Muscle of arm (tissue), 12 donors: ENCODE data around the gene KCNJ14. TPM values are rescaled to one million over a fixed set of nuclear protein-coding genes. Genes with fewer than 3 reads are reported as not detected.
A peak's percentile ranks its signal among the peaks of the same experiment; 100 is the strongest.

Experiments
- DNase-seq: peaks from one replicate; pipeline ENCODE4 v3.0.0-alpha.2; 2013
- polyA plus RNA-seq, 12 donors: library from polyadenylated mRNA; unstranded; fragments of 120-200 nt; gene quantifications; one replicate each; pipeline ENCODE4 v1.2.1, GENCODE V29; 2013; ENCODE audit not compliant: insufficient read length in 12 of 12

Gene KCNJ14
- polyA plus RNA-seq, 12 donors: 0.54 to 1.3 (median 0.83) TPM; not detected in 2

GRCh38 chr19:48445256-48445605 lies 10.1 kb upstream of the KCNJ14 start:
- DNase-seq: peak; percentile 76

- DNase-seq: peak; percentile 94
Observed at GRCh38 chr19:48445606-48446481, 9.5 kb upstream of the KCNJ14 start, which contains the start of gene GRWD1. Gene GRWD1, plus strand, starts transcription at chr19:48445983. Its CDS starts 23 bp downstream, at chr19:48446006.

GRCh38 chr19:48446579-48446978 lies 8.8 kb upstream of the KCNJ14 start:
- no peak for DNase-seq

- no peak for DNase-seq
Observed at GRCh38 chr19:48448563-48448962, 6.8 kb upstream of the KCNJ14 start.

- DNase-seq: no peak
Observed at GRCh38 chr19:48450441-48450840, 4.9 kb upstream of the KCNJ14 start.

GRCh38 chr19:48450863-48451262 lies 4.5 kb upstream of the KCNJ14 start:
- no peak for DNase-seq

- DNase-seq: no peak
Observed at GRCh38 chr19:48451624-48452023, 3.8 kb upstream of the KCNJ14 start.

- DNase-seq: no peak
Observed at GRCh38 chr19:48452289-48453190, 2.8 kb upstream of the KCNJ14 start.

- DNase-seq: no peak
Observed at GRCh38 chr19:48454150-48454730, 1.1 kb upstream of the KCNJ14 start.

- no peak for DNase-seq
Observed at GRCh38 chr19:48455908-48456562, 661 bp downstream of the KCNJ14 start.

GRCh38 chr19:48456864-48457263 lies 1.5 kb downstream of the KCNJ14 start:
- DNase-seq: no peak

GRCh38 chr19:48458016-48458415 lies 2.6 kb downstream of the KCNJ14 start:
- no peak for DNase-seq

GRCh38 chr19:48461651-48461981 lies 6.2 kb downstream of the KCNJ14 start:
- DNase-seq: no peak

GRCh38 chr19:48461982-48462655 lies 6.7 kb downstream of the KCNJ14 start:
- no peak for DNase-seq

- no peak for DNase-seq
Observed at GRCh38 chr19:48465215-48465614, 9.8 kb downstream of the KCNJ14 start.

- DNase-seq: no peak
Observed at GRCh38 chr19:48466561-48467325, 11.4 kb downstream of the KCNJ14 start.

GRCh38 chr19:48468772-48469288 lies 13.5 kb downstream of the KCNJ14 start:
- DNase-seq: peak; percentile 100

- peak; percentile 84 for DNase-seq
Observed at GRCh38 chr19:48469289-48469881, 14.0 kb downstream of the KCNJ14 start, which contains the start of gene CYTH2. Gene CYTH2, plus strand, starts transcription at chr19:48469369. Its CDS starts 139 bp downstream, at chr19:48469508.

- no peak for DNase-seq
Observed at GRCh38 chr19:48469934-48470680, 14.7 kb downstream of the KCNJ14 start.
